DMS114 treated with DMSO at 0.1 percent for 48 hours (cell line): ENCODE results near the gene CEP295NL.

ENCODE experiments used
- DNase-seq: peaks from one replicate; lab custom pipeline; 2025; ENCODE audit not compliant: unreplicated experiment; lab: John Stamatoyannopoulos, UW

Gene CEP295NL

DNA sequence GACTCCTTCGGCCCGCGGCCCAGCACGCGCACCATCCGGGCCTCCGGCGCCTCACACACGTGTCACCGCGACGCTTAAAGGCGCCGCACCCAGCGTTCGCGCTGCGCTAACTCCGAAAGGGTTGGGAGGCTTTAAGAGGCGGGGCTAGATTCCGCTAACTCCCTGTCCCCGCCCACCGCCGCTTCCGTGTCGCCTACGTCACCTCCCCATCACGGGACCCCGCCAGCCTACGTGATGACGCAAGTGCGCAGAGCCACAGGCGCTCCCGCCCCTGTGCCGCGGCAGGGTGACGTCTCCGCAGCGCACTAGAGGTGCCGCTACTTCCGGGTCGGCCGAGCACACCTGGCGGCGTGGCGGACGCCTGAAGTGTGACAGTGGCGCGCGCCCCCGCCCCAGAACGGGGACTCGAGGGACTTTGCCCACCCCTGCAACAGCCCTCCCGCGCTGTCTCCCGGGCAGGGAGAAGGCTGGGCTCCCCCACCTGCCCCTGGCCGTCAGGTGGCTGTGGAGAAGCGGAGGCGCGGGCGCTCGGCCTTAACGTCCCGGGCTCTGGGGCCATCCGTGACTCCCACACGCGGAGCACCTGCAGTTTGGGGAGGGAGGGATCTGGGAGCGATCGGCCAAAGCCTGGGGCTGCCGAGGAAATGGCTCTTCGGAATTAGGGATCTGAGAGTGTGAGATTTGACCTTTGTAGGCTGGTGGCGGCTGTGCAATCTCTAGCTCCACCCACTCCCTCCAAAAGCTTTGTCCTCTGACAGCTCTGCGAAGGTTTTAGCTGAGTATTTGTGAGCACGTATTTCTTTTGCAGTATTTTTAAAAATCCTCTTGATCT lies 62.0 kb downstream of the CEP295NL start, which contains the start of gene USP36:
Gene USP36 (minus strand): TSS at position 35 of the 832 bp plus-strand sequence. CDS start 4,451 bp downstream, outside the sequence.
- peak; percentile 91 for DNase-seq
